Stomach smooth muscle (tissue), 2 donors: ENCODE measurements around the gene STARD3.

Experiments
- H3K27ac ChIP-seq: one replicate; pipeline ENCODE4 v1.7.0; 2013; ENCODE audit warnings: mild to moderate bottlenecking, low read length, inconsistent platforms
- H3K27me3 ChIP-seq, 2 donors: one replicate each; pipeline ENCODE4 v1.7.0; 2013; ENCODE audit warnings: low read length in 2 of 2; ENCODE audit not compliant: insufficient read depth in 2 of 2, control insufficient read depth in 1 of 2
- H3K36me3 ChIP-seq, 2 donors: one replicate each; pipeline ENCODE4 v1.7.0; 2013; ENCODE audit warnings: low read length in 2 of 2; ENCODE audit not compliant: control insufficient read depth in 2 of 2, insufficient read depth in 2 of 2
- H3K4me1 ChIP-seq: one replicate; pipeline ENCODE4 v1.7.0; 2013; ENCODE audit warnings: low read length; ENCODE audit not compliant: control insufficient read depth, insufficient read depth
- H3K4me3 ChIP-seq, 2 donors: one replicate each; pipeline ENCODE4 v1.7.0; 2013; ENCODE audit warnings: low read length in 2 of 2
- H3K9ac ChIP-seq, 2 donors: one replicate each; pipeline ENCODE4 v1.7.0; 2013; ENCODE audit warnings: low read length in 2 of 2, mild to moderate bottlenecking in 1 of 2
- H3K9me3 ChIP-seq, 2 donors: one replicate each; pipeline ENCODE4 v1.7.0; 2013; ENCODE audit warnings: low read length in 2 of 2; ENCODE audit not compliant: control insufficient read depth in 2 of 2
- donor health status: healthy.
- donor health status: Pancreatic carcinoma.

The STARD3 gene

DNA sequence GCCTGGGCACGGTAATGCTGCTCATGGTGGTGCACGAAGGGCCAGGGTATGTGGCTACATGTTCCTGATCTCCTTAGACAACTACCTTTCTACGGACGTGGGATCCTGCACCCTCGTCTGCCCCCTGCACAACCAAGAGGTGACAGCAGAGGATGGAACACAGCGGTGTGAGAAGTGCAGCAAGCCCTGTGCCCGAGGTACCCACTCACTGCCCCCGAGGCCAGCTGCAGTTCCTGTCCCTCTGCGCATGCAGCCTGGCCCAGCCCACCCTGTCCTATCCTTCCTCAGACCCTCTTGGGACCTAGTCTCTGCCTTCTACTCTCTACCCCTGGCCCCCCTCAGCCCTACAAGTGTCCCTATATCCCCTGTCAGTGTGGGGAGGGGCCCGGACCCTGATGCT lies 74.9 kb downstream of the STARD3 start:
- peaks cover 3% of the 10 kb centered on the region for H3K4me1 ChIP-seq
- H3K36me3 ChIP-seq, result peaks cover 29 to 49% of the 10 kb centered on the region in 2 donors
- no peak overlapping the region for H3K4me3 ChIP-seq
- H3K9me3 ChIP-seq, result no peaks in the 10 kb centered on the region
- no peak overlapping the region for H3K27ac ChIP-seq
- H3K27me3 ChIP-seq, result no peaks in the 10 kb centered on the region
- no peak overlapping the region for H3K9ac ChIP-seq
